IMR-90 (cell line): Measurements from ENCODE around the gene SMIM24. TPM values are rescaled to one million over a fixed set of nuclear protein-coding genes. Genes with fewer than 3 reads are reported as not detected.
A peak's percentile ranks its signal among the peaks of the same experiment; 100 is the strongest.

Source experiments
- ATAC-seq: fragments of 200-7000 bp; cut with Tn5 transposase; 2 replicates; pipeline ENCODE4 v1.9.1; 2020; ENCODE audit warnings: low read depth, mild to moderate bottlenecking, moderate library complexity
- BruUV-seq: library from RNA; stranded (reverse); fragments of 400-500 nt; replicated peaks from 2 replicates; lab custom pipeline; 2021; lab: Mats Ljungman, UMichigan
- CTCF ChIA-PET: fragments of 300-600 bp; formaldehyde crosslinking; extraction: SDS; loops from one replicate; lab custom pipeline; 2021; ENCODE audit warnings: antibody characterized with exemption; lab: Yijun Ruan, JAX
- POLR2A ChIA-PET: fragments of 300-600 bp; sonication (Branson Sonifier 250); formaldehyde crosslinking; loops from one replicate; lab custom pipeline; 2022; ENCODE audit warnings: antibody characterized with exemption; ENCODE audit not compliant: unreplicated experiment; lab: Charles Lee
- DNase-seq: peaks from one replicate; pipeline ENCODE4 v3.0.0; 2013
- H2AFZ ChIP-seq: replicated peaks from 2 replicates; pipeline ENCODE3; 2013; ENCODE audit warnings: low read length, mild to moderate bottlenecking; ENCODE audit not compliant: poor library complexity
- H2AK5ac ChIP-seq: 2 replicates; pipeline ENCODE4 v1.6.1; 2013; ENCODE audit warnings: low read depth, low read length, inconsistent platforms
- H2AK9ac ChIP-seq: replicated peaks from 2 replicates; pipeline ENCODE3; 2013; ENCODE audit warnings: mild to moderate bottlenecking, low read depth, low read length, moderate library complexity; ENCODE audit not compliant: poor library complexity
- H2BK120ac ChIP-seq: 2 replicates; pipeline ENCODE4 v1.6.1; 2013; ENCODE audit warnings: low read depth, low read length, inconsistent platforms
- H2BK15ac ChIP-seq: 3 replicates; pipeline ENCODE4 v1.6.1; 2013; ENCODE audit warnings: low read depth, low read length, inconsistent platforms
- H2BK20ac ChIP-seq: 2 replicates; pipeline ENCODE4 v1.6.1; 2013; ENCODE audit warnings: low read depth, mild to moderate bottlenecking, inconsistent platforms, low read length, moderate library complexity
- H2BK5ac ChIP-seq: 2 replicates; pipeline ENCODE4 v1.6.1; 2013; ENCODE audit warnings: mild to moderate bottlenecking, low read depth, low read length, inconsistent platforms; ENCODE audit not compliant: poor library complexity, severe bottlenecking
- H3K14ac ChIP-seq: replicated peaks from 2 replicates; pipeline ENCODE4 v1.6.1; 2013; ENCODE audit warnings: low read depth, low read length, inconsistent platforms
- H3K18ac ChIP-seq: 2 replicates; pipeline ENCODE4 v1.6.1; 2013; ENCODE audit warnings: low read depth, low read length, control low read depth
- H3K23ac ChIP-seq: 2 replicates; pipeline ENCODE4 v1.6.1; 2013; ENCODE audit warnings: low read depth, low read length, inconsistent platforms
- H3K27ac ChIP-seq: 2 replicates; pipeline ENCODE4 v1.5.1; 2013; ENCODE audit warnings: mild to moderate bottlenecking, control low read depth, low read length; ENCODE audit not compliant: insufficient read depth
- H3K27me3 ChIP-seq: 2 replicates; pipeline ENCODE4 v1.6.1; 2013; ENCODE audit warnings: low read length; ENCODE audit not compliant: control insufficient read depth, insufficient read depth
- H3K36me3 ChIP-seq: 2 replicates; pipeline ENCODE4 v1.6.1; 2013; ENCODE audit warnings: low read length, mixed read lengths; ENCODE audit not compliant: control insufficient read depth, insufficient read depth
- H3K4ac ChIP-seq: 2 replicates; pipeline ENCODE4 v1.6.1; 2013; ENCODE audit warnings: low read depth, low read length, inconsistent platforms
- H3K4me1 ChIP-seq: 2 replicates; pipeline ENCODE4 v1.6.1; 2013; ENCODE audit warnings: low read length, mixed read lengths; ENCODE audit not compliant: control insufficient read depth, insufficient read depth
- H3K4me2 ChIP-seq: 2 replicates; pipeline ENCODE4 v1.6.1; 2013; ENCODE audit warnings: low read depth, mild to moderate bottlenecking, control low read depth, low read length, moderate library complexity
- H3K4me3 ChIP-seq: 2 replicates; pipeline ENCODE4 v1.5.1; 2013; ENCODE audit warnings: low read depth, mild to moderate bottlenecking, control low read depth, low read length, moderate library complexity; ENCODE audit not compliant: insufficient read depth
- H3K56ac ChIP-seq: 2 replicates; pipeline ENCODE4 v1.6.1; 2013; ENCODE audit warnings: low read length, inconsistent platforms; ENCODE audit not compliant: insufficient read depth; ENCODE audit errors: extremely low read depth
- H3K79me1 ChIP-seq, 2 experiments: 2 replicates each; pipeline ENCODE4 v1.6.1; 2013; ENCODE audit warnings: low read length in 2 of 2, inconsistent platforms in 1 of 2, low read depth in 1 of 2
- H3K9ac ChIP-seq: 2 replicates; pipeline ENCODE4 v1.6.1; 2013; ENCODE audit warnings: low read depth, low read length, control low read depth
- H3K9me1 ChIP-seq: 2 replicates; pipeline ENCODE4 v1.6.1; 2013; ENCODE audit warnings: low read length, inconsistent platforms; ENCODE audit not compliant: insufficient read depth
- H3K9me3 ChIP-seq: 2 replicates; pipeline ENCODE4 v1.6.1; 2013; ENCODE audit warnings: low read length; ENCODE audit not compliant: control insufficient read depth, insufficient read depth
- H4K20me1 ChIP-seq: 2 replicates; pipeline ENCODE4 v1.6.1; 2013; ENCODE audit warnings: low read length, inconsistent platforms; ENCODE audit not compliant: insufficient read depth
- H4K5ac ChIP-seq: 2 replicates; pipeline ENCODE4 v1.6.1; 2013; ENCODE audit warnings: mild to moderate bottlenecking, low read depth, low read length, control low read depth
- H4K8ac ChIP-seq, 2 experiments: 2 replicates each; pipeline ENCODE4 v1.6.1; 2013; ENCODE audit warnings: low read depth in 2 of 2, low read length in 2 of 2, control low read depth in 1 of 2, inconsistent platforms in 1 of 2
- H4K91ac ChIP-seq: 2 replicates; pipeline ENCODE4 v1.6.1; 2013; ENCODE audit warnings: low read depth, low read length, inconsistent platforms; ENCODE audit not compliant: insufficient read depth
- BHLHE40 ChIP-seq: fragments of 150-350 bp; IDR thresholded peaks from 2 replicates; pipeline ENCODE4 v1.6.1; 2016; ENCODE audit warnings: mild to moderate bottlenecking, low read depth, low read length
- FOS ChIP-seq: fragments of 150-350 bp; IDR thresholded peaks from 2 replicates; pipeline ENCODE4 v1.6.1; 2016; ENCODE audit warnings: low read depth, low read length
- MAFK ChIP-seq: IDR thresholded peaks from 2 replicates; pipeline ENCODE4 v1.6.1; 2012; ENCODE audit warnings: low read depth, low read length, improper control_type of control experiment
- NFE2L2 ChIP-seq: fragments of 150-350 bp; IDR thresholded peaks from 2 replicates; pipeline ENCODE4 v1.6.1; 2016; ENCODE audit warnings: low read depth, mild to moderate bottlenecking, low read length
- WGBS, 2 experiments: methylation state at CpG; one replicate each; pipeline versions ENCODE4 v1.1.5 to v1.1.7; 2013; ENCODE audit warnings: missing lambda C conversion rate in 2 of 2; ENCODE audit not compliant: insufficient read length in 1 of 2; ENCODE audit errors: extremely low coverage in 2 of 2; 5-methylcytosine and 5-hydroxymethylcytosine counted together
- dilution Hi-C: fragments of 300-500 bp; cut with HindIII; formaldehyde crosslinking; loops from one replicate; pipeline ENCODE4 v1.14.3; 2018; ENCODE audit warnings: low sequenced_read_pairs; ENCODE audit not compliant: unreplicated experiment
- in situ Hi-C: fragments of 300-500 bp; cut with MboI; formaldehyde crosslinking; loops from 3 replicates; pipeline ENCODE4 v1.14.3; 2019; ENCODE audit warnings: low sequenced_read_pairs, inconsistent platforms, mixed read lengths
- intact Hi-C: fragments of 100-400 bp; cut with micrococcal nuclease; formaldehyde crosslinking; loops from 2 replicates; pipeline ENCODE4 v1.10.0; 2022
- polyA plus RNA-seq, 3 experiments: library from polyadenylated mRNA; depleted of rRNA; stranded (reverse); fragments of >200 nt; gene quantifications; 2 replicates each; pipeline ENCODE4 v1.2.3, GENCODE V29; 2012; ENCODE audit warnings: low replicate concordance in 1 of 3
- total RNA-seq: library from RNA; depleted of rRNA; stranded (reverse); fragments of >200 nt; gene quantifications from 2 replicates; pipeline ENCODE4 v1.2.3, GENCODE V29; 2012

The SMIM24 gene
- total and polyA plus RNA-seq, 2 of the 4 experiments (the other 2 are of a cell fraction), result not detected

GRCh38 chr19:3434630-3435553 is 45.4 kb downstream of the SMIM24 start (continued):
- TF ChIP-seq NFE2L2 (no peak), MAFK (no peak), FOS (peak; percentile 84)

DNA sequence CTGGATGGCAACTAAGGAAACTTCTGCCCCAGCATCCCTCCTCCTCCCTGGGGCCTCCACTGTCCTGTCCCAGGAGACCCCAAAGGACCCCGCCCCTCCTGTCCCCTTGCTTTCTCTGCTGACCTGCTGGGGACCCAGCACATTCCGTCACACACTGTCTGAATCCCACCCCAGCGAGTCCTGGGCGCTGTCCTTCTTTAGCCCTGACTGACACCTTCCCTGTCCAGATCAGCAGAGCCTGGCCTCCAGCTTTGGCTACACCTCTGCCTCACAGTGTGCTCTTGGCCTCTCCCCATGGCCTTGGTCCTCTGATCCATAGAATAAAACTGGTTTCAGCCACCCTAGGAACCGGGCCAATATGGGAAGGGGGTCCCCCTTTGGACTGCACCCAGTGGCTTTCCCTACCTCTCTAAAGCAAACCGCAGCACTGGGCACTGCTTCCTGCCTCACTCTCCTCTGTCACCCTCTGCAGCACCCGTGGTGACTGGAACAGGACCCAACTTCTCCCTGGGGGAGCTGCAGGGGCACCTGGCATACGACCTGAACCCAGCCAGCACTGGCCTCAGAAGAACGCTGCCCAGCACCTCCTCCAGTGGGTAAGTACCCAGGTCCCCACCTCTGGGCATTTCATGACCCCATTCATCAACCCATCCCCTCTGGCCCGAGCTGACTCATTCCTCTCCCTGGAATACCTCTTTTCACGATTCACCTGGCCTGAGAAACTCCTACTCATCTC is 46.4 kb downstream of the SMIM24 start:
- Histone ChIP-seq H2AK5ac (peak overlapping the region; percentile 95; the same call in 1 of the 2 replicates), H2BK5ac (no peak overlapping the region), H3K27me3 (no peaks in the 10 kb centered on the region), H3K23ac (no peak overlapping the region), H3K9me1 (no peaks in the 10 kb centered on the region), H3K4me2 (no peak overlapping the region), H2BK20ac (no peak overlapping the region), H3K14ac (no peak overlapping the region), H4K5ac (peak overlapping the region; percentile 91; the same call in 1 of the 2 replicates), H3K9me3 (peaks cover 4% of the 10 kb centered on the region; the same call in 1 of the 2 replicates), H2BK15ac (no peak overlapping the region), H3K4me1 (peaks cover 8% of the 10 kb centered on the region), H3K36me3 (peaks cover 50% of the 10 kb centered on the region), H2AFZ (no peak overlapping the region), H3K4me3 (no peak overlapping the region), H3K79me1 (peaks cover 36 to 60% of the 10 kb centered on the region in 2 experiments), H3K9ac (no peak overlapping the region), H4K20me1 (peaks cover 14% of the 10 kb centered on the region), H4K8ac (peak overlapping the region; percentile 83 to 100; a peak in 2 of 4 replicates), H3K18ac (no peak overlapping the region), H2AK9ac (peak overlapping the region; percentile 95), H4K91ac (no peak overlapping the region), H3K56ac (no peak overlapping the region), H2BK120ac (no peak overlapping the region), H3K4ac (peak overlapping the region; percentile 99; the same call in 1 of the 2 replicates), H3K27ac (no peak overlapping the region; the same call in 1 of the 2 replicates)
- in situ Hi-C loops (loop anchor here (5.0 kb wide), 1 partner anchor 102 kb away; no protein-coding TSS in a partner anchor), intact Hi-C loops (no loop called here), dilution Hi-C loops (no loop called here)
- no peak for DNase-seq
- BruUV-seq, result no TSS peak
- WGBS, 2 experiments, result 98% methylated on average over 7 of the region's 11 CpGs; no CpG with 5 or more reads in 1 of the 2 experiments
- ChIA-PET POLR2A (no interaction called here), CTCF (no interaction called here)
- no peak for TF ChIP-seq BHLHE40
- no peak for ATAC-seq
